ENCODE measurements around the gene PCGF1. TPM values are rescaled to one million over a fixed set of nuclear protein-coding genes. Genes with fewer than 3 reads are reported as not detected.

PCGF1 gene
- total and polyA plus RNA-seq, 2 of the 13 experiments (the other 11 are each of a cell fraction or from before 2014, with no cell fraction given), result 20.4 to 22.6 TPM

DNA sequence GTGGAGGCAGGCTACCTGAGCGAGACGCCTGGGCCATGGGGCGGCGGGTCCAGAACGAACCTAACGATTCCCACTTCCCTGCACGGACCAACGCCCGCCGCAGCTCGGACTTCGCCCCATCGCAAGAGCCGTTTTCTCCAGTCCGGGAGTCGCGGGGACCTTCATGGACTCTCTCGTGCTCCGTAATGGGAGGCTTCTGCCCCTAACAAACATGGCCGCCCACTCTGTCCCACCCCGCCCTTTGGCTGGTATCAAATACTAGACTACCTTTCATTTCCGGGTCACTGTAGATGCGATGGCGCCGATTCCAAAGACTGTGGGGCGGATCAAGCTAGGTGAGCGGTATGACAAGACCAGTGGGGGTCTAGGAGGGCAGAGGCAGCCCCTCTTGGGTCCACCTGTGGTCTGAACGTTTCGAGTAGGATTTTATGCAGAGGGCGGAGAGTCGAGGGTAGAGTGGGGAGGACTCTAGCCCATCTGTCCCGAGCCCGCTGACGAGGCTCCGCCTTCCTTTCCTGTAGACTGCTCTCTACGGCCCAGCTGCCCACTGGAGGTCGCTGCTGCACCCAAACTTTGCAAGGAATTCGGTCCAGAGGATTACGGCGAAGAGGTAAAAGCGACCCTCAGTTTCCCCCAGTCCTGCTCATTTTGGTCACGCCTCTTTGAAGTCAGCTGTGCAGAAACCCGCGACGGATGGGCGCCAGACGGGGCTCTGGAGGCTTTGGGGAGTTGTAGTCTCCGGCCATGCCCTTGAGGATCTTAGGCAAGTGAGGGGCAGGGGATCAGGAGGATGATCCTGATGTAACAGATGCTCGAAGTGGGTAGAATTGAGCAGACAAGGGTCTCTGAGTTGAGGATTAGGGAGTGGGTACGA is 24.5 kb downstream of the PCGF1 start, which contains the start of the genes CCDC142 and TTC31 (continued):
- TF ChIP-seq TCF7 (IDR thresholded peaks at IDR 0.05; ENCODE audit: low read depth) (0 out of 2 replicates have a peak, but pooled peaks have one; percentile 32), SMYD3 (CRISPR knock-in tag; IDR thresholded peaks at IDR 0.05) (peak; percentile 26), ARNT (IDR thresholded peaks at IDR 0.05) (no peak), TFAP4 (IDR thresholded peaks at IDR 0.05; ENCODE audit: borderline replicate concordance, low read depth) (0 out of 2 replicates have a peak, but pooled peaks have one; percentile 15), JDP2 (CRISPR knock-in tag; IDR thresholded peaks at IDR 0.05; ENCODE audit: borderline replicate concordance) (0 out of 2 replicates have a peak, but pooled peaks have one; percentile 56), ZNF556 (CRISPR knock-in tag; IDR thresholded peaks at IDR 0.05; ENCODE audit: borderline replicate concordance) (peak; percentile 87), ZFP1 (CRISPR knock-in tag; IDR thresholded peaks at IDR 0.05) (peak; percentile 88), PHF21A (CRISPR knock-in tag; IDR thresholded peaks at IDR 0.05) (peak; percentile 95), HNRNPL (IDR thresholded peaks at IDR 0.05; ENCODE audit: low read depth, low read length) (0 out of 2 replicates have a peak, but pooled peaks have one; percentile 67), ZNF850 (CRISPR knock-in tag; conservative IDR thresholded peaks at IDR 0.05) (0 out of 2 replicates have a peak, but pooled peaks have one; percentile 91), FOXA1 (IDR thresholded peaks at IDR 0.05) (no peak), FOXA1 (CRISPR knock-in tag; IDR thresholded peaks at IDR 0.05) (no peak; the same call in 1 of the 2 replicates), ZNF510 (CRISPR knock-in tag; IDR thresholded peaks at IDR 0.05; ENCODE audit: low read depth) (peak; percentile 64; the same call in 1 of the 2 replicates), NFYB (CRISPR knock-in tag; IDR thresholded peaks at IDR 0.05) (peak; percentile 50; the same call in 1 of the 2 replicates), ATRX (CRISPR knock-in tag; IDR thresholded peaks at IDR 0.05; ENCODE audit: borderline replicate concordance) (0 out of 2 replicates have a peak, but pooled peaks have one; percentile 31), MIER2 (CRISPR knock-in tag; IDR thresholded peaks at IDR 0.05) (no peak), ZNF12 (CRISPR knock-in tag; IDR thresholded peaks at IDR 0.05) (no peak), GABPB1 (CRISPR knock-in tag; IDR thresholded peaks at IDR 0.05) (peak; percentile 98), TRIM24 (CRISPR knock-in tag; IDR thresholded peaks at IDR 0.05) (peak; percentile 25; the same call in 1 of the 2 replicates), ZNF891 (CRISPR knock-in tag; IDR thresholded peaks at IDR 0.05) (peak; percentile 91), SALL2 (CRISPR knock-in tag; IDR thresholded peaks at IDR 0.05) (no peak), ZNF441 (CRISPR knock-in tag; IDR thresholded peaks at IDR 0.05; ENCODE audit: borderline replicate concordance) (peak; percentile 31), ZNF101 (CRISPR knock-in tag; IDR thresholded peaks at IDR 0.05; ENCODE audit: borderline replicate concordance, low read depth) (no peak)
- TF ChIP-seq, protein P1, sequence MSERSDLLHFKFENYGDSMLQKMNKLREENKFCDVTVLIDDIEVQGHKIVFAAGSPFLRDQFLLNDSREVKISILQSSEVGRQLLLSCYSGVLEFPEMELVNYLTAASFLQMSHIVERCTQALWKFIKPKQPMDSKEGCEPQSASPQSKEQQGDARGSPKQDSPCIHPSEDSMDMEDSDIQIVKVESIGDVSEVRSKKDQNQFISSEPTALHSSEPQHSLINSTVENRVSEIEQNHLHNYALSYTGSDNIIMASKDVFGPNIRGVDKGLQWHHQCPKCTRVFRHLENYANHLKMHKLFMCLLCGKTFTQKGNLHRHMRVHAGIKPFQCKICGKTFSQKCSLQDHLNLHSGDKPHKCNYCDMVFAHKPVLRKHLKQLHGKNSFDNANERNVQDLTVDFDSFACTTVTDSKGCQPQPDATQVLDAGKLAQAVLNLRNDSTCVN (CRISPR knock-in tag; IDR thresholded peaks at IDR 0.05; ENCODE audit: borderline replicate concordance), result no peak; the same call in 1 of the 2 replicates
- TF ChIP-seq, protein P2, sequence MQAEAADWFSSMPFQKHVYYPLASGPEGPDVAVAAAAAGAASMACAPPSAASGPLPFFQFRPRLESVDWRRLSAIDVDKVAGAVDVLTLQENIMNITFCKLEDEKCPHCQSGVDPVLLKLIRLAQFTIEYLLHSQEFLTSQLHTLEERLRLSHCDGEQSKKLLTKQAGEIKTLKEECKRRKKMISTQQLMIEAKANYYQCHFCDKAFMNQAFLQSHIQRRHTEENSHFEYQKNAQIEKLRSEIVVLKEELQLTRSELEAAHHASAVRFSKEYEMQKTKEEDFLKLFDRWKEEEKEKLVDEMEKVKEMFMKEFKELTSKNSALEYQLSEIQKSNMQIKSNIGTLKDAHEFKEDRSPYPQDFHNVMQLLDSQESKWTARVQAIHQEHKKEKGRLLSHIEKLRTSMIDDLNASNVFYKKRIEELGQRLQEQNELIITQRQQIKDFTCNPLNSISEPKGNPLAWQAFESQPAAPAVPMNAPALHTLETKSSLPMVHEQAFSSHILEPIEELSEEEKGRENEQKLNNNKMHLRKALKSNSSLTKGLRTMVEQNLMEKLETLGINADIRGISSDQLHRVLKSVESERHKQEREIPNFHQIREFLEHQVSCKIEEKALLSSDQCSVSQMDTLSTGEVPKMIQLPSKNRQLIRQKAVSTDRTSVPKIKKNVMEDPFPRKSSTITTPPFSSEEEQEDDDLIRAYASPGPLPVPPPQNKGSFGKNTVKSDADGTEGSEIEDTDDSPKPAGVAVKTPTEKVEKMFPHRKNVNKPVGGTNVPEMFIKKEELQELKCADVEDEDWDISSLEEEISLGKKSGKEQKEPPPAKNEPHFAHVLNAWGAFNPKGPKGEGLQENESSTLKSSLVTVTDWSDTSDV (CRISPR knock-in tag; IDR thresholded peaks at IDR 0.05), result no peak
- TF ChIP-seq, protein P3, sequence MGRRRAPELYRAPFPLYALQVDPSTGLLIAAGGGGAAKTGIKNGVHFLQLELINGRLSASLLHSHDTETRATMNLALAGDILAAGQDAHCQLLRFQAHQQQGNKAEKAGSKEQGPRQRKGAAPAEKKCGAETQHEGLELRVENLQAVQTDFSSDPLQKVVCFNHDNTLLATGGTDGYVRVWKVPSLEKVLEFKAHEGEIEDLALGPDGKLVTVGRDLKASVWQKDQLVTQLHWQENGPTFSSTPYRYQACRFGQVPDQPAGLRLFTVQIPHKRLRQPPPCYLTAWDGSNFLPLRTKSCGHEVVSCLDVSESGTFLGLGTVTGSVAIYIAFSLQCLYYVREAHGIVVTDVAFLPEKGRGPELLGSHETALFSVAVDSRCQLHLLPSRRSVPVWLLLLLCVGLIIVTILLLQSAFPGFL (CRISPR knock-in tag; IDR thresholded peaks at IDR 0.05), result no peak
